ENCODE results near the gene FCMR.
"Not testable (repeated sequence)": the region's sequence is repeated elsewhere in the genome, so short reads cannot be mapped to it uniquely, and the experiment has no call there.

FCMR gene

GRCh38 chr1:206924592-206925105 lies 2.9 kb upstream of the FCMR start:
- TF ChIP-seq BACH2 (CRISPR knock-in tag; IDR thresholded peaks at IDR 0.05; ENCODE audit: borderline replicate concordance) (no peak), CSDC2 (CRISPR knock-in tag; IDR thresholded peaks at IDR 0.05) (no peak), ZFP30 (CRISPR knock-in tag; IDR thresholded peaks at IDR 0.05) (no peak), RARB (CRISPR knock-in tag; IDR thresholded peaks at IDR 0.05) (no peak), CSRNP3 (CRISPR knock-in tag; IDR thresholded peaks at IDR 0.05) (no peak), POU6F1 (CRISPR knock-in tag; IDR thresholded peaks at IDR 0.05; ENCODE audit: borderline replicate concordance, low read depth) (no peak), PPARA (CRISPR knock-in tag; IDR thresholded peaks at IDR 0.05; ENCODE audit: borderline replicate concordance) (no peak), ARNTL (CRISPR knock-in tag; IDR thresholded peaks at IDR 0.05; ENCODE audit: borderline replicate concordance, low read depth) (no peak), CREB5 (CRISPR knock-in tag; IDR thresholded peaks at IDR 0.05; ENCODE audit: low read depth) (no peak), TOX (CRISPR knock-in tag; IDR thresholded peaks at IDR 0.05; ENCODE audit: borderline replicate concordance) (no peak), OSR1 (CRISPR knock-in tag; IDR thresholded peaks at IDR 0.05) (no peak), GLIS3 (CRISPR knock-in tag; IDR thresholded peaks at IDR 0.05) (no peak), ISL1 (CRISPR knock-in tag; IDR thresholded peaks at IDR 0.05) (no peak)
- ATAC-seq = no peak

GRCh38 chr1:206923961-206924557 lies 2.3 kb upstream of the FCMR start:
- not testable (repeated sequence) for ATAC-seq

- ATAC-seq = no peak
These were observed 1.5 kb upstream of the FCMR start for GRCh38 chr1:206923009-206923960.

More at GRCh38 chr1:206923009-206923960, 1.5 kb upstream of the FCMR start:
- TF ChIP-seq CREB5 (CRISPR knock-in tag; IDR thresholded peaks at IDR 0.05; ENCODE audit: low read depth) = no peak
- no peak for TF ChIP-seq ARNTL (CRISPR knock-in tag; IDR thresholded peaks at IDR 0.05; ENCODE audit: borderline replicate concordance, low read depth)
- no peak for TF ChIP-seq CSDC2 (CRISPR knock-in tag; IDR thresholded peaks at IDR 0.05)
- no peak for TF ChIP-seq BACH2 (CRISPR knock-in tag; IDR thresholded peaks at IDR 0.05; ENCODE audit: borderline replicate concordance)
- TF ChIP-seq OSR1 (CRISPR knock-in tag; IDR thresholded peaks at IDR 0.05) = no peak
- TF ChIP-seq ISL1 (CRISPR knock-in tag; IDR thresholded peaks at IDR 0.05) = no peak
- no peak for TF ChIP-seq TCF4 (CRISPR knock-in tag; IDR thresholded peaks at IDR 0.05; ENCODE audit: borderline replicate concordance)
- TF ChIP-seq ZNF565 (CRISPR knock-in tag; conservative IDR thresholded peaks at IDR 0.05; ENCODE audit: low read depth) = no peak
- TF ChIP-seq SNAI2 (CRISPR knock-in tag; IDR thresholded peaks at IDR 0.05) = no peak
- TF ChIP-seq GLIS3 (CRISPR knock-in tag; IDR thresholded peaks at IDR 0.05) = no peak
- no peak for TF ChIP-seq ZFP30 (CRISPR knock-in tag; IDR thresholded peaks at IDR 0.05)
- TF ChIP-seq ZFP3 (CRISPR knock-in tag; IDR thresholded peaks at IDR 0.05) = no peak
- no peak for TF ChIP-seq CSRNP3 (CRISPR knock-in tag; IDR thresholded peaks at IDR 0.05)
- no peak for TF ChIP-seq ZNF8 (CRISPR knock-in tag; IDR thresholded peaks at IDR 0.05)

Measured in SK-N-SH treated with all-trans-retinoic acid at 6 μM for 48 hours (cell line).